B cell (primary cell): ENCODE data around the gene UQCC3. TPM values are rescaled to one million over a fixed set of nuclear protein-coding genes. Genes with fewer than 3 reads are reported as not detected.
A peak's percentile ranks its signal among the peaks of the same experiment; 100 is the strongest.

ENCODE experiments used
- ATAC-seq: fragments of 200-7000 bp; cut with Tn5 transposase; one replicate; pipeline ENCODE4 v1.10.0; 2021; ENCODE audit warnings: low read depth, mild to moderate bottlenecking, moderate number of reproducible peaks, moderate library complexity
- CTCF ChIA-PET: fragments of 350-600 bp; sonication (Branson Sonifier 250); formaldehyde crosslinking; loops from one replicate; lab custom pipeline; 2021; ENCODE audit warnings: antibody characterized with exemption, inconsistent platforms; lab: Charles Lee
- POLR2A ChIA-PET: fragments of 350-600 bp; sonication (Branson Sonifier 250); formaldehyde crosslinking; loops from one replicate; lab custom pipeline; 2021; ENCODE audit warnings: antibody characterized with exemption; lab: Charles Lee
- DNase-seq: peaks from one replicate; pipeline ENCODE4 v3.0.0; 2013
- H2AFZ ChIP-seq: 2 replicates; pipeline ENCODE4 v1.6.1; 2012; ENCODE audit warnings: mild to moderate bottlenecking, low read depth, low read length; ENCODE audit not compliant: insufficient read depth, poor library complexity, severe bottlenecking
- H3K27ac ChIP-seq, 2 donors: 1 replicate in 1 of 2; 2 replicates in 1 of 2; pipeline ENCODE4 v1.5.1; 2012 to 2013; ENCODE audit warnings: low read length in 2 of 2, mild to moderate bottlenecking in 2 of 2, moderate library complexity in 1 of 2
- H3K27me3 ChIP-seq, 4 experiments: fragments of 200-600 bp in 1 of 4; sonication (generic) in 1 of 4; replicated peaks in 1 of 4; 1 replicate in 2 of 4; 2 replicates in 2 of 4; pipeline versions ENCODE4 v1.6.1 to v1.7.0; 2013 to 2016; ENCODE audit warnings: low read length in 3 of 4, mild to moderate bottlenecking in 2 of 4, mixed read lengths in 1 of 4, moderate library complexity in 1 of 4; ENCODE audit not compliant: insufficient read depth in 4 of 4, control insufficient read depth in 3 of 4; ENCODE audit errors: control extremely low read depth in 1 of 4
- H3K36me3 ChIP-seq, 2 experiments: replicated peaks in 1 of 2; 1 replicate in 1 of 2; 2 replicates in 1 of 2; pipeline versions ENCODE4 v1.6.1 to v1.7.1; 2013; ENCODE audit warnings: low read length in 1 of 2; ENCODE audit not compliant: insufficient read depth in 2 of 2, control insufficient read depth in 1 of 2; ENCODE audit errors: control extremely low read depth in 1 of 2, extremely low read depth in 1 of 2
- H3K4me1 ChIP-seq, 2 donors: fragments of 200-600 bp in 1 of 2; sonication (generic) in 1 of 2; 1 replicate in 1 of 2; 2 replicates in 1 of 2; pipeline versions ENCODE4 v1.5.1 to v1.6.1; 2013 to 2017; ENCODE audit warnings: low read length in 2 of 2; ENCODE audit not compliant: control insufficient read depth in 2 of 2, insufficient read depth in 2 of 2
- H3K4me2 ChIP-seq: replicated peaks from 2 replicates; pipeline ENCODE3; 2012; ENCODE audit warnings: mild to moderate bottlenecking, low read depth, low read length; ENCODE audit not compliant: poor library complexity, severe bottlenecking
- H3K4me3 ChIP-seq, 5 experiments: fragments of 200-600 bp in 1 of 5; sonication (generic) in 1 of 5; 1 replicate in 3 of 5; 2 replicates in 2 of 5; pipeline versions ENCODE4 v1.5.1 to v1.7.0; 2011 to 2016; ENCODE audit warnings: low read length in 4 of 5, mild to moderate bottlenecking in 4 of 5, low read depth in 2 of 5, control low read depth in 1 of 5, moderate library complexity in 1 of 5; ENCODE audit not compliant: insufficient read depth in 1 of 5; ENCODE audit errors: control extremely low read depth in 1 of 5, extremely low read depth in 1 of 5
- H3K79me2 ChIP-seq: fragments of 200-600 bp; sonication (generic); one replicate; pipeline ENCODE4 v1.6.0; 2016; ENCODE audit warnings: low read length; ENCODE audit not compliant: control insufficient read depth, insufficient read depth
- H3K9ac ChIP-seq: fragments of 200-600 bp; sonication (generic); 2 replicates; pipeline ENCODE4 v1.6.1; 2017; ENCODE audit warnings: mild to moderate bottlenecking, low read length, moderate library complexity
- H3K9me3 ChIP-seq, 3 donors: one replicate each; pipeline versions ENCODE4 v1.6.1 to v1.7.1; 2013; ENCODE audit warnings: low read length in 2 of 3; ENCODE audit not compliant: control insufficient read depth in 2 of 3, insufficient read depth in 1 of 3; ENCODE audit errors: control extremely low read depth in 1 of 3
- H4K20me1 ChIP-seq: 2 replicates; pipeline ENCODE4 v1.6.0; 2012; ENCODE audit warnings: mild to moderate bottlenecking, low read length; ENCODE audit not compliant: insufficient read depth, control insufficient read depth, poor library complexity, severe bottlenecking
- H3K27ac Mint-ChIP-seq: one replicate; pipeline ENCODE4 v1.8.0; 2021; ENCODE audit warnings: mixed read lengths
- H3K27me3 Mint-ChIP-seq: one replicate; pipeline ENCODE4 v1.8.0; 2021; ENCODE audit warnings: mixed read lengths
- H3K4me1 Mint-ChIP-seq: one replicate; pipeline ENCODE4 v1.8.0; 2021; ENCODE audit warnings: mixed read lengths
- H3K4me3 Mint-ChIP-seq: one replicate; pipeline ENCODE4 v1.8.0; 2021; ENCODE audit warnings: mixed read lengths
- H3K9me3 Mint-ChIP-seq: one replicate; pipeline ENCODE4 v1.8.0; 2022; ENCODE audit warnings: mixed read lengths; ENCODE audit not compliant: insufficient read depth
- CTCF ChIP-seq: fragments of 200-600 bp; IDR thresholded peaks from one replicate; pipeline ENCODE4 v1.8.0; 2022; ENCODE audit warnings: antibody characterized with exemption, mild to moderate bottlenecking
- EZH2 ChIP-seq: IDR thresholded peaks from 2 replicates; pipeline ENCODE4 v1.6.1; 2012; ENCODE audit warnings: borderline replicate concordance, low read depth, mild to moderate bottlenecking, moderate library complexity, low read length; ENCODE audit not compliant: insufficient read depth, poor library complexity, severe bottlenecking
- WGBS: methylation state at CpG from one replicate; pipeline ENCODE4 v1.1.5; 2013; ENCODE audit warnings: missing lambda C conversion rate; ENCODE audit not compliant: insufficient coverage; 5-methylcytosine and 5-hydroxymethylcytosine counted together
- intact Hi-C: fragments of 100-400 bp; cut with micrococcal nuclease; formaldehyde crosslinking; loops from one replicate; pipeline ENCODE4 v1.10.0; 2022
- polyA plus RNA-seq: library from polyadenylated mRNA; depleted of rRNA; stranded (reverse); fragments of >200 nt; gene quantifications from 2 replicates; pipeline ENCODE4 v1.2.3, GENCODE V29; 2012
- total RNA-seq, 2 donors: library from RNA; stranded (reverse); fragments of 120-200 nt in 1 of 2; gene quantifications; 1 replicate in 1 of 2; 2 replicates in 1 of 2; pipeline versions ENCODE4 v1.2.3 to v1.2.4, GENCODE V29; 2013 to 2022

The UQCC3 gene
- total and polyA plus RNA-seq, 2 donors (not counting 1 experiment from before 2014, with no cell fraction given) = 5.6 to 6.5 TPM

- under 1% methylated on average over 17 of the region's 17 CpGs for WGBS
- CTCF ChIA-PET = interaction anchor here (0.8 to 2.5 kb wide), 11 partner anchors 10 to 187 kb away, joined by 3 to 13 read pairs (median 4); partner anchors contain the start of genes B3GAT3, EEF1G, INTS5 and TUT1
- peak overlapping the region; percentile 100 for H3K4me3 Mint-ChIP-seq
These were observed 251 bp upstream of the UQCC3 start for GRCh38 chr11:62671236-62671607.

More at GRCh38 chr11:62671236-62671607, 251 bp upstream of the UQCC3 start:
- DNase-seq (no peak), ATAC-seq (peak; percentile 14)
- peaks cover 3 to 22% of the 10 kb centered on the region in 2 experiments for H3K36me3 ChIP-seq
- TF ChIP-seq CTCF = no peak
- TF ChIP-seq EZH2 = no peak
- no peaks in the 10 kb centered on the region for H3K27me3 ChIP-seq
- H3K9me3 ChIP-seq = no peaks in the 10 kb centered on the region
- peak overlapping the region; percentile 56 to 71 for H3K27ac ChIP-seq
- peak overlapping the region; percentile 85 to 97 (median 87) for H3K4me3 ChIP-seq
- peaks cover 69% of the 10 kb centered on the region for H3K79me2 ChIP-seq
- POLR2A ChIA-PET = interaction anchor here (0.7 to 2.8 kb wide), 18 partner anchors 9 to 184 kb away, joined by 3 to 21 read pairs (median 5); partner anchors contain the start of genes B3GAT3, EEF1G, GANAB and HNRNPUL2
- no peaks in the 10 kb centered on the region for H3K9me3 Mint-ChIP-seq
- H3K27ac Mint-ChIP-seq = peak overlapping the region; percentile 97
- peak overlapping the region; percentile 94 for H3K4me2 ChIP-seq
- peaks cover 27 to 42% of the 10 kb centered on the region in 2 donors for H3K4me1 ChIP-seq
- H3K4me1 Mint-ChIP-seq = peaks cover 53% of the 10 kb centered on the region
- peak overlapping the region; percentile 92 for H2AFZ ChIP-seq
- intact Hi-C loops = loop anchor here (1.0 to 2.0 kb wide), 5 partner anchors 8 to 210 kb away; partner anchors contain the start of genes GANAB, HNRNPUL2, INTS5 and SLC3A2
- peaks cover 9% of the 10 kb centered on the region for H4K20me1 ChIP-seq
- H3K27me3 Mint-ChIP-seq = no peaks in the 10 kb centered on the region
- H3K9ac ChIP-seq = peak overlapping the region; percentile 97
